Smooth muscle cell (in vitro differentiated cells): ENCODE measurements around the gene PURB. TPM values are rescaled to one million over a fixed set of nuclear protein-coding genes. Genes with fewer than 3 reads are reported as not detected.

ENCODE experiments used
- DNase-seq: peaks from one replicate; lab custom pipeline; 2025; ENCODE audit not compliant: unreplicated experiment; lab: John Stamatoyannopoulos, UW
- H2AFZ ChIP-seq: fragments of 200-600 bp; sonication (generic); 2 replicates; pipeline ENCODE4 v1.6.0; 2016; ENCODE audit warnings: antibody characterized with exemption, low read depth, mild to moderate bottlenecking
- H3F3A ChIP-seq: fragments of 200-600 bp; sonication (generic); 2 replicates; pipeline ENCODE4 v1.6.0; 2017; ENCODE audit warnings: antibody characterized with exemption, low read depth
- H3K27ac ChIP-seq: fragments of 200-600 bp; sonication (generic); 2 replicates; pipeline ENCODE4 v1.5.1; 2016; ENCODE audit warnings: low read depth, mild to moderate bottlenecking
- H3K27me3 ChIP-seq: fragments of 200-600 bp; sonication (generic); 2 replicates; pipeline ENCODE4 v1.6.1; 2016; ENCODE audit warnings: low read depth, mild to moderate bottlenecking
- H3K36me3 ChIP-seq: fragments of 200-600 bp; sonication (generic); 2 replicates; pipeline ENCODE4 v1.5.1; 2016; ENCODE audit warnings: low read depth
- H3K4me1 ChIP-seq: fragments of 200-600 bp; sonication (generic); 2 replicates; pipeline ENCODE4 v1.5.1; 2016; ENCODE audit warnings: low read depth
- H3K4me2 ChIP-seq: fragments of 200-600 bp; sonication (generic); 2 replicates; pipeline ENCODE4 v1.6.0; 2016; ENCODE audit warnings: mild to moderate bottlenecking
- H3K4me3 ChIP-seq: fragments of 200-600 bp; sonication (generic); 2 replicates; pipeline ENCODE4 v1.5.1; 2016; ENCODE audit warnings: mild to moderate bottlenecking
- H3K79me2 ChIP-seq: fragments of 200-600 bp; sonication (generic); 2 replicates; pipeline ENCODE4 v1.6.0; 2016; ENCODE audit warnings: low read depth, mild to moderate bottlenecking
- H3K9ac ChIP-seq: fragments of 200-600 bp; sonication (generic); 2 replicates; pipeline ENCODE4 v1.6.0; 2016; ENCODE audit warnings: low read depth
- H3K9me3 ChIP-seq: fragments of 200-600 bp; sonication (generic); replicated peaks from 2 replicates; pipeline ENCODE4 v1.5.1; 2016; ENCODE audit warnings: low read depth
- H4K20me1 ChIP-seq: fragments of 200-600 bp; sonication (generic); 2 replicates; pipeline ENCODE4 v1.6.0; 2016; ENCODE audit warnings: low read depth
- CTCF ChIP-seq: fragments of 200-600 bp; sonication (generic); IDR thresholded peaks from 2 replicates; pipeline ENCODE4 v1.5.1; 2017; ENCODE audit warnings: borderline replicate concordance, mild to moderate bottlenecking, antibody characterized with exemption; ENCODE audit not compliant: insufficient read depth, poor library complexity, severe bottlenecking
- WGBS: methylation state at CpG from one replicate; pipeline ENCODE4 v1.1.7; 2016; ENCODE audit warnings: low lambda C conversion rate; 5-methylcytosine and 5-hydroxymethylcytosine counted together
- polyA plus RNA-seq: library from polyadenylated mRNA; unstranded; fragments of >200 nt; fragmentation: Nextera tagmentation; extraction: Ambion mirVana; gene quantifications from 2 replicates; pipeline ENCODE4 v1.2.1, GENCODE V29; 2016
- total RNA-seq: library from RNA; depleted of rRNA; stranded (reverse); fragments of >200 nt; gene quantifications from 2 replicates; pipeline ENCODE4 v1.2.3, GENCODE V29; 2014

PURB gene
- total and polyA plus RNA-seq, 2 experiments from 2014 or later = 2.3 to 24.3 TPM

GRCh38 chr7:44849259-44849884 is 36.0 kb downstream of the PURB start:
- peaks cover 29% of the 10 kb centered on the region for H4K20me1 ChIP-seq
- H3K4me2 ChIP-seq = peak overlapping the region; percentile 85
- H3F3A ChIP-seq = peaks cover 11% of the 10 kb centered on the region
- H2AFZ ChIP-seq = peak overlapping the region; percentile 87
- H3K27ac ChIP-seq = peak overlapping the region; percentile 90
- no peak overlapping the region for H3K9ac ChIP-seq
- WGBS = 85% methylated on average over 10 of the region's 10 CpGs
- no peak for TF ChIP-seq CTCF
- peaks cover 17% of the 10 kb centered on the region for H3K4me1 ChIP-seq
- no peaks in the 10 kb centered on the region for H3K9me3 ChIP-seq
- H3K36me3 ChIP-seq = no peaks in the 10 kb centered on the region
- H3K4me3 ChIP-seq = peak overlapping the region; percentile 74
- peaks cover 28% of the 10 kb centered on the region for H3K79me2 ChIP-seq
- DNase-seq = no peak
- H3K27me3 ChIP-seq = no peaks in the 10 kb centered on the region

GRCh38 chr7:44847920-44848634 is 37.3 kb downstream of the PURB start, which contains the start of gene H2AZ2:
Gene H2AZ2, minus strand, starts transcription at chr7:44848087. Its CDS starts 116 bp downstream, at chr7:44847971.
- no peak for TF ChIP-seq CTCF
- H3K4me2 ChIP-seq = peak within 1 kb of the TSS; percentile 97
- peak within 1 kb of the TSS; percentile 87 for H2AFZ ChIP-seq
- peaks cover 41% of the 10 kb centered on the region for H4K20me1 ChIP-seq
- no peaks in the 10 kb centered on the region for H3K27me3 ChIP-seq
- H3K27ac ChIP-seq = peak within 1 kb of the TSS; percentile 90
- peak; percentile 98 for DNase-seq
- H3K9ac ChIP-seq = peak within 1 kb of the TSS; percentile 86
- H3K4me3 ChIP-seq = peak within 1 kb of the TSS; percentile 74
- peaks cover 17% of the 10 kb centered on the region for H3K4me1 ChIP-seq
- H3F3A ChIP-seq = peaks cover 11% of the 10 kb centered on the region
- WGBS = under 1% methylated on average over 47 of the region's 70 CpGs
- no peaks in the 10 kb centered on the region for H3K36me3 ChIP-seq
- peaks cover 41% of the 10 kb centered on the region for H3K79me2 ChIP-seq
- no peaks in the 10 kb centered on the region for H3K9me3 ChIP-seq

- peaks cover 11% of the 10 kb centered on the region for H3F3A ChIP-seq
- H3K79me2 ChIP-seq = peaks cover 45% of the 10 kb centered on the region
- H3K4me3 ChIP-seq = peak overlapping the region; percentile 74
- TF ChIP-seq CTCF = peak; percentile 82
- peak overlapping the region; percentile 31 for H2AFZ ChIP-seq
- H3K9me3 ChIP-seq = no peaks in the 10 kb centered on the region
- H3K36me3 ChIP-seq = no peaks in the 10 kb centered on the region
- H3K27me3 ChIP-seq = no peaks in the 10 kb centered on the region
- peaks cover 45% of the 10 kb centered on the region for H4K20me1 ChIP-seq
- peak; percentile 94 for DNase-seq
- peak overlapping the region; percentile 97 for H3K4me2 ChIP-seq
- peak overlapping the region; percentile 80 for H3K27ac ChIP-seq
- 2% methylated on average over 31 of the region's 36 CpGs for WGBS
- peak overlapping the region; percentile 86 for H3K9ac ChIP-seq
- H3K4me1 ChIP-seq = peaks cover 17% of the 10 kb centered on the region
These were observed 37.8 kb downstream of the PURB start for GRCh38 chr7:44847509-44847919.
